ENCODE data around the gene COPG2. TPM values are rescaled to one million over a fixed set of nuclear protein-coding genes. Genes with fewer than 3 reads are reported as not detected.
"Not testable (repeated sequence)": the region's sequence is repeated elsewhere in the genome, so short reads cannot be mapped to it uniquely, and the experiment has no call there.

Gene COPG2
- polyA plus RNA-seq, 4 donors = 55.5 to 69.7 (median 63.9) TPM

- not testable (repeated sequence) for DNase-seq (ENCODE audit: low read depth in 4 of 4, low spot score in 3 of 4)
These were observed 98.4 kb downstream of the COPG2 start for GRCh38 chr7:130570144-130570543.

DNA sequence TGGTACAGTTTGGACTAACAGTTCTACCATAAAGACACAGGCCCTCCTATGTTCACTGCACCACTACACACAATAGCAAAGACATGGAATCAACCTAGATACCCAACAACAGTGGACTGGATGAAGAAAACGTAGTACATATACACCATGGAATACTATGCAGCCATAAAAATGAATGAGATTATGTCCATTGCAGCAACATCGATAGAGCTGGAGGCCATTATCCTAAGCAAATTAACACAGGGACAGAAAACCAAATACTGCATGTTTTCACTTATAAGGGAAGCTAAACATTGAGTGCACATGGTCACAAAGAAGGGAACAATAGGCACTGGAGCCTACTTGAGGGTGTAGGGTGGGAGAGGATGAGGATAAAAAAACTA, 101.7 kb downstream of the COPG2 start:
- no peak for DNase-seq (ENCODE audit: low read depth in 4 of 4, low spot score in 3 of 4)

DNA sequence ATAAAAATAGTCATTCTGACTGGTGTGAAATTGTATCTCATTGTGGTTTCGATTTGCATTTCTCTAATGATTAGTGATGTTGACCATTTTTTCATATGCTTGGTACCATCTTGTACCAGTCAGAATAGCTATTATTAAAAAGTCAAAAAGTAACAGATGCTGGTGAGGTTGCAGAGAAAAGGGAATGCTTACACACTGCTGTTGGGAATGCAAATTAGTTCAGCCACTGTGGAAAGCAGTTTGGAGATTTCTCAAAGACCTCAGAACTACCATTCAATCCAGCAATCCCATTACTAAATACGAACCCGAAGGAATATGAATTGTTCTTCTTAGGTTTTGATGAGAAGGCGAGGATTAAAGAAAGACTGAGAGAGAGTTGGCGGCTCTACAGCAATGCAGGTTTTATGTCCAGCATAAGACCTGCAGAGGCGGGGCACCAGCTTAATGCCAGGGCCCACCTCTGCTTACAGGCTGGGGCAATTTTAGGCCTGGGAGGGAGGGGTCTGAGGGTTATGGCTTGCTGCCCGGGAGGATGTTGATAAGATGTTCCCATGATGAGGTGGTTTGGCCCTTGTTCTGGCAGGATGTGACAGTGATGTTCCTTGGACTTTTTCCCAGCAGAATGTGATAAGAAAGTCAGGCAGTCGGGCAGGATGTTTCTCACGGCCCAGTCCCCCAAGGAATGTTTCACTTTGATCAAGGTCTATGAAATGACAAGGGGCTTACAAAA, 102.2 kb downstream of the COPG2 start:
- no peak for DNase-seq (ENCODE audit: low read depth in 4 of 4, low spot score in 3 of 4)

DNA sequence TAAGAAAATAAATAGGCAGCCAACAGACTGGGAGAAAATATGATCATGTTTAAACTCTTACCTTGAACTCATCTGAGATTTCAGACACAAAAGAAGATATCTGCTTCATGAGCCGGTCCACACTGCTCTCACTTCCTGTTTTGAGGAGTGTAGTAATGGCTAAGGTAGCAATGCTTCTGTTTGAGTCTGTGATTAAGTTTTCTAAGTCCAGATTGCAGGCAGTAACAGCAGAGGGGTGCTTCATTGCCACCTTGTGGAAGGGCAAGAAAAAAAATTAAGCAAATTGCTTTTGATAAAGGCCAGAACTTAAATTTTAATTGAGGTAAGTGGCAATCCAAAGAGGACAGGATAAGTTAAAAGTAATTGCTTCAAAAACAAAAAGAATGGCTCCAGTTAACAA, 107.6 kb downstream of the COPG2 start:
- DNase-seq (ENCODE audit: low read depth in 4 of 4, low spot score in 3 of 4) = no peak

- DNase-seq (ENCODE audit: low read depth in 4 of 4, low spot score in 3 of 4) = no peak
These were observed 109.4 kb downstream of the COPG2 start for GRCh38 chr7:130559184-130559583.

DNA sequence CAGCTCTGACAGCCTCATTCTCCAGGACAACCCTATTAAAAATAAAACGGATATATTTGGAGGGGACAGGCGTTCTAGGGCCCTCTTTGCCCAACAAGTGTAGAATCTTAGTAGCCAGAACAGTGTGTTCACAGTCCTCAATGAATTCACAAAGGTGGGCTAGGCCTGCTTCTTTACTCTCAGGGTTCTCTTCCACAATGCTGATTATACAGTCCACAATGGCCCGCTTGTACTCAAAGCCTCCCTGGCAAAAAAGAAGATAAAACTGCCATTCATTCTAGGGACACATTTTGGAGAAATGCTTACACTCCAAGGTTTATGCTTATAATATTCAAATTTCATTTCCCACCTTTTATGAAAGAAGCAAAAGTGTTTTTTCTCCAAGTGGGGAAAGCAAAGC, 114.1 kb downstream of the COPG2 start:
- no peak for DNase-seq (ENCODE audit: low read depth in 4 of 4, low spot score in 3 of 4)

DNA sequence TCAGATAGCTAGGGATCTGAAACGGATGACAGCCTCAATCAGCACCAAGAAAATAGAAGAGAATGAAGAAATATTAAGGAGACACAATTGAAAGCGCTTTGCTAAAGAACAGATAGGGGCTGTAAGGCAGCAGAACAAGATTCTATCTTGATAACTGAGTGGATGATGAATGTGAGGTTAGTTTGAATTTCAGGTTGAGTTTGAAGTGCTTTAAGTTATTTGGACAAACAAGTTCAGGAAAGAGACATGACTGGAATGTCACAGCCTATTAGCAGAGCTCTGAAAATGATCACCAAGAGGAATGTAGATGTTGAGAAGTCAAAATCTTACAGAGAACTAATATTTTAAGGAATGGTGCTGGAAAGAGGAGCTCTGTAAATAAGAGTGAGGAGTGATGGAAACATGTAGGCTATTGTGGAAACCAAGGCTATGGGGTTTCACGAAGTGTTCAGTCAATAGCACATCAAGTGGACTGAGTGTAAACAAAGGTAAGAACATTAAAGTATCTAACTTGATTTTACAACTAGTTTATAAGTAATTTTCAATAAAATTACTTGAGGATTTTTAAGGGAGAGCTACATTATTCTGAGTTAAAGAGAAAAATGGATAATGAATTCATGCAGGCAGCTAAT, 115.0 kb downstream of the COPG2 start:
- DNase-seq (ENCODE audit: low read depth in 4 of 4, low spot score in 3 of 4) = no peak

GRCh38 chr7:130544356-130544755, 124.2 kb downstream of the COPG2 start:
- DNase-seq (ENCODE audit: low read depth in 4 of 4, low spot score in 3 of 4) = no peak

GRCh38 chr7:130543487-130544010, 125.0 kb downstream of the COPG2 start:
- no peak for DNase-seq (ENCODE audit: low read depth in 4 of 4, low spot score in 3 of 4)

DNA sequence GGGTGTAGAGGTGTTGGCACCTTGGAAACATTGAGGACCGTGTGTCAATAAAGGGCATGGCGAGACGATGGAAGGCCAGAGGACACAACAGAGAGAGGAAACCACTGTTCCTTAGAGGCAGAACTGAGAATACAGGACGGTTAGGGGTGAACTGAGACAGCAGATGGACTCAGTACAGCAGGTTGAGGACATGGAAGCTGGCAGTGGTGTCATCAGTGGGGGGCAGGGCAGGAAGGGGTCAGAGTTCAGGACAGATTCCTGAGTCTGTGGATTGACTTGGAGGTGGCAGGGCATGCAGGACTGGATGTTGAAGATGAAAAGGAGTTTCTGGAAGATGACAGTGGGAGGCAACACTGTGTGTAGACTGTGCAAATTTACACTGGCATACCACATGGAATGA, 126.3 kb downstream of the COPG2 start:
- DNase-seq (ENCODE audit: low read depth in 4 of 4, low spot score in 3 of 4) = not testable (repeated sequence)

GRCh38 chr7:130541287-130541686, 127.3 kb downstream of the COPG2 start:
- DNase-seq (ENCODE audit: low read depth in 4 of 4, low spot score in 3 of 4) = not testable (repeated sequence)

DNA sequence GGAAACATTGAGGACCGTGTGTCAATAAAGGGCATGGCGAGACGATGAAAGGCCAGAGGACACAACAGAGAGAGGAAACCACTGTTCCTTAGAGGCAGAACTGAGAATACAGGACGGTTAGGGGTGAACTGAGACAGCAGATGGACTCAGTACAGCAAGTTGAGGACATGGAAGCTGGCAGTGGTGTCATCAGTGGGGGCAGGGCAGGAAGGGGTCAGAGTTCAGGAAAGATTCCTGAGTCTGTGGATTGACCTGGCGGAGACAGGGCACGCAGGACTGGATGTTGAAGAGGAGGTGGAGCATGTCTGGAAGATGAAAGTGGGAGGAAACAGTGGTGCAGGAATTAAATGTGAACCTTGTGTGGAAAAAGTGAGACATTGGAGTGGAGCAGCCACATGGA, 130.7 kb downstream of the COPG2 start:
- DNase-seq (ENCODE audit: low read depth in 4 of 4, low spot score in 3 of 4) = not testable (repeated sequence)

DNA sequence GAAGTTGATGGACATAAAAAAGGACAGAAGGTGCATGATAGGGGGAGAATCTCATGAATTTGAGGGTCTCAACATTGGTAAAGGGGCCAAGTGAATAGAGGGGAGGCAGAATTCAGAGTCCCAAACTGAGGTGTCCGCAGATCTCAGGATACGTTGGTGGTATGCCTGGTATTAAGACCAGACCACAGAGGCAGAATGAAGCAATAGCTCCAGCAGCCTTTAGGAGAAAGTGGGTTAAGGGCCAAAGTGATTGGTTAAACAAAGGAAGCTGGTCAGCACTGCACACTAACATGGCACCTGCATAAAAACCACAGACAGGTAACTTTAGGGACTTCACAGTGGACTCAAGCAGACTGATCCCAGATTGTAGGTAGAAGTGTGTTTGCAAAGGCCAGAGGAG, 139.1 kb downstream of the COPG2 start:
- no peak for DNase-seq (ENCODE audit: low read depth in 4 of 4, low spot score in 3 of 4)

- DNase-seq (ENCODE audit: low read depth in 4 of 4, low spot score in 3 of 4) = not testable (repeated sequence)
These were observed 140.7 kb downstream of the COPG2 start for GRCh38 chr7:130527752-130528355.

DNA sequence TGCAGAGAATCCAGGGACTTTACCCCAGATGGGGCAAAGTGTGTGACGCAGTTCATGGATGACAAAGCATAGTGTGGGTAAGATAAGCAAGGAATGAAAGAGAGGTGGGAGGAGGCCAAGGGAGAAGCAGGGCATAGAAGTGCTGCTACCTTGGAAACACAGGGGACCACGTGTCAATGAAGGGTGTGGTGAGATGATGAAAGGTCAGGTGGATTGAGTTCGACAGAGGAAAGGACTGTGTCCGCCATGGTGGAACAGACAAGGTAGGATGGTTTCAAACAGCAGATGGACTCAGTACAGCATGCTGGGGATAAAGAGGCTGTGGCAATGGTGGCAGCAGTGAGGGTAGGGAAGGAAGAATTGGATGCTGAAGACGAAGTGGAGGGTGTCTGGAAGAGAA, 143.9 kb downstream of the COPG2 start:
- DNase-seq (ENCODE audit: low read depth in 4 of 4, low spot score in 3 of 4) = no peak

DNA sequence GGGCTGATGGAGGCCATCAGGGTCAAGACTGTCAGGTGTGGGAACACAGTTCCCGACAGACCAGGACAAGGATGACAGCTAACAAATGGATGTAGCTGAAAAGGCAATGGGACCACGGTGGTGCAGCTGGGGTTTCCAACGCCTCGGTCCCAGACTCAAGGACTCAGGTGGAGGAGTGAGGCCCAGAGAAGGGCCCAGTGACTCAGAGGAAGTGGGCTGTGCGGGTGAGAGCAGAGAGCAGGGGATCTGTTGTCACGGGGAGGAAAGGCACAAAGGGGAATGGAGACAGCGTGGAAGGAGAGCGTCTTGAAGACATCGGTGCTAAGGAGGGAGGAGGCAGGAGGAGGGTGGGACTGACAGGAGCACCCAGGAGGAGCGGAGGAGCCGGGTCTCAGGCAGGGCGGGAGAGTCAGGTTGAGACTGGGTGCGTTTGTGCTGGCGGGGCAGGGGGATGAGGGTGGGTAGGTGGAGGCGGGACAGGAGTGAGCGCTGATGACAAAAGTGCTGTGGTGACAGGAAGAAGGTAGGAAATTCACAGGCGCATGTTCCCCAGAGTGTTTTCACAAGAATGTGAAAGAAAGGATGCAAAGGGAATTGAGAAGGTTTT, 144.9 kb downstream of the COPG2 start:
- DNase-seq (ENCODE audit: low read depth in 4 of 4, low spot score in 3 of 4) = not testable (repeated sequence)

GRCh38 chr7:130521258-130521951, 147.1 kb downstream of the COPG2 start:
- no peak for DNase-seq (ENCODE audit: low read depth in 4 of 4, low spot score in 3 of 4)

- no peak for DNase-seq (ENCODE audit: low read depth in 4 of 4, low spot score in 3 of 4)
These were observed 153.1 kb downstream of the COPG2 start for GRCh38 chr7:130515315-130516040.

GRCh38 chr7:130513447-130513846, 155.1 kb downstream of the COPG2 start:
- DNase-seq (ENCODE audit: low read depth in 4 of 4, low spot score in 3 of 4) = no peak

GRCh38 chr7:130512038-130512437, 156.5 kb downstream of the COPG2 start:
- not testable (repeated sequence) for DNase-seq (ENCODE audit: low read depth in 4 of 4, low spot score in 3 of 4)

Measured in right renal pelvis (tissue), 4 donors.